Fibroblast of lung (primary cell): ENCODE results near the gene LBR.

ENCODE experiments used
- EZH2 ChIP-seq: IDR thresholded peaks from 2 replicates; pipeline ENCODE4 v1.5.1; 2012; ENCODE audit warnings: low read length, control low read depth, mild to moderate bottlenecking; ENCODE audit errors: missing control alignments
- TF ChIP-seq, protein P1 (sequence below), 2 donors: IDR thresholded peaks in 1 of 2; conservative IDR thresholded peaks in 1 of 2; 1 replicate in 1 of 2; 2 replicates in 1 of 2; pipeline ENCODE4 v1.5.1; 2011 to 2012; ENCODE audit warnings: low read length in 2 of 2, control low read depth in 1 of 2, inconsistent platforms in 1 of 2, low read depth in 1 of 2, mild to moderate bottlenecking in 1 of 2

DNA sequence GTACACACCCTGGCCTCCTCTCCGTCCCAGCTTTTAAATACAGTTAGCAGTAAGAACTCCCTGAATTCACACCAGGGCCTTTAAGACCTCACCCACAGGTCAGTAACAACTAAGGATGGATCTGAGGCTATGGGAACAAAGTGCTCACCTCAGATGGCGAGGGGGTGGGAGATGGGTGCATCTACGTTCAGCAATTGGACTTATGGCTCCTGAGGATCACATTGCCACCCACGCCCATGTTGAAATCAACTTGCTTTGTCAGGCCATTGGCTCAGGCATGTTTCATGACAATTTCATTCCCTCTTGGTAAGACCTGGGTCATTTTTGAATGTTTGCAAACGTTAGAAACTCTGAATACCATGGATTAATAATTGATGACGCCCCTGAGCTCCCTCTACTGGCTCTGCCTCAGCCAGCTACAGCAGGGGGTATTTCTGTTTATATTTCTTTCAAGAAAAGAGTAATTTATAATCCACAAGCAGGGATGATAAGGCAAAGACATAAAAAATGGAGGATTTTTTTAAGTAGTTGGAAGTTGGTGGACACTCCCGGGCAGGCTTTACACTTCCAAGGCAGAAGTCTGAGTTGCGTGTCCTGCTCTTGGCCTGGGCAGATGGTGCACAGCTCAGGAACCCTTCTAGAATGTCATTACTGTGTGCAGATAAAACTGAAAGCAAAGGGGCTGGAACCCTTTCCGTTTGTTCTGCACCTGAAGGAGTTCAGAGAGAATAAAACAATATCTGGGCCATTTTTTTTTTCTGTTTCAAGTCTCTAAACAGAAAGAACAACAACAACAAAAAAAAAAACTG, 13.7 kb upstream of the LBR start:
- TF ChIP-seq, protein P1, sequence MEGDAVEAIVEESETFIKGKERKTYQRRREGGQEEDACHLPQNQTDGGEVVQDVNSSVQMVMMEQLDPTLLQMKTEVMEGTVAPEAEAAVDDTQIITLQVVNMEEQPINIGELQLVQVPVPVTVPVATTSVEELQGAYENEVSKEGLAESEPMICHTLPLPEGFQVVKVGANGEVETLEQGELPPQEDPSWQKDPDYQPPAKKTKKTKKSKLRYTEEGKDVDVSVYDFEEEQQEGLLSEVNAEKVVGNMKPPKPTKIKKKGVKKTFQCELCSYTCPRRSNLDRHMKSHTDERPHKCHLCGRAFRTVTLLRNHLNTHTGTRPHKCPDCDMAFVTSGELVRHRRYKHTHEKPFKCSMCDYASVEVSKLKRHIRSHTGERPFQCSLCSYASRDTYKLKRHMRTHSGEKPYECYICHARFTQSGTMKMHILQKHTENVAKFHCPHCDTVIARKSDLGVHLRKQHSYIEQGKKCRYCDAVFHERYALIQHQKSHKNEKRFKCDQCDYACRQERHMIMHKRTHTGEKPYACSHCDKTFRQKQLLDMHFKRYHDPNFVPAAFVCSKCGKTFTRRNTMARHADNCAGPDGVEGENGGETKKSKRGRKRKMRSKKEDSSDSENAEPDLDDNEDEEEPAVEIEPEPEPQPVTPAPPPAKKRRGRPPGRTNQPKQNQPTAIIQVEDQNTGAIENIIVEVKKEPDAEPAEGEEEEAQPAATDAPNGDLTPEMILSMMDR (conservative IDR thresholded peaks at IDR 0.05 in 1 of 2, IDR thresholded peaks at IDR 0.05 in 1 of 2; ENCODE audit: low read depth in 1 of 2, low read length in 2 of 2): peak; percentile 19 to 42
- TF ChIP-seq EZH2: no peak
